Stimulated activated CD4-positive, alpha-beta T cell treated with anti-CD3 and anti-CD28 coated beads, Interleukin-4, amount 100 ng/mL, for 48 hours (primary cell): ENCODE measurements around the gene ABI3.
A peak's percentile ranks its signal among the peaks of the same experiment; 100 is the strongest.
"Not testable (repeated sequence)": the region's sequence is repeated elsewhere in the genome, so short reads cannot be mapped to it uniquely, and the experiment has no call there.

Source experiments
- DNase-seq, 2 donors: peaks; one replicate each; pipeline ENCODE4 v3.0.0-alpha.2; 2020; ENCODE audit warnings: low read depth in 2 of 2

Gene ABI3

GRCh38 chr17:49210158-49211029 is at the start of gene ABI3, which contains the start of gene GNGT2:
TSS of gene ABI3 (plus strand) at chr17:49210707. CDS start at chr17:49210725, 18 bp downstream.
TSS of gene GNGT2 (minus strand) at chr17:49210574. CDS start at chr17:49207422, 3,152 bp downstream.
- peak in 1 of 2 donors; percentile 60 for DNase-seq

- no peak for DNase-seq
Measured at GRCh38 chr17:49162866-49163265, 47.6 kb upstream of the ABI3 start.

GRCh38 chr17:49165143-49165542 is 45.4 kb upstream of the ABI3 start:
- DNase-seq, result no peak

- DNase-seq, result no peak
Measured at GRCh38 chr17:49168706-49169105, 41.8 kb upstream of the ABI3 start.

- no peak for DNase-seq
Measured at GRCh38 chr17:49170216-49170615, 40.3 kb upstream of the ABI3 start.

- DNase-seq, result not testable (repeated sequence)
Measured at GRCh38 chr17:49170711-49171110, 39.8 kb upstream of the ABI3 start.

GRCh38 chr17:49175978-49176377 is 34.5 kb upstream of the ABI3 start:
- not testable (repeated sequence) for DNase-seq

GRCh38 chr17:49180303-49180702 is 30.2 kb upstream of the ABI3 start:
- DNase-seq, result peak; percentile 52 to 62

- DNase-seq, result no peak
Measured at GRCh38 chr17:49180998-49181635, 29.4 kb upstream of the ABI3 start.

GRCh38 chr17:49183341-49183740 is 27.2 kb upstream of the ABI3 start:
- no peak for DNase-seq

- DNase-seq, result no peak
Measured at GRCh38 chr17:49183801-49184200, 26.7 kb upstream of the ABI3 start.

- not testable (repeated sequence) for DNase-seq
Measured at GRCh38 chr17:49184522-49184921, 26.0 kb upstream of the ABI3 start.

GRCh38 chr17:49185381-49185780 is 25.1 kb upstream of the ABI3 start:
- not testable (repeated sequence) for DNase-seq

GRCh38 chr17:49187301-49187700 is 23.2 kb upstream of the ABI3 start:
- DNase-seq, result no peak

GRCh38 chr17:49190932-49191331 is 19.6 kb upstream of the ABI3 start:
- DNase-seq, result no peak

GRCh38 chr17:49191409-49191916 is 19.0 kb upstream of the ABI3 start:
- DNase-seq, result no peak

- peak; percentile 83 to 95 for DNase-seq
Measured at GRCh38 chr17:49191917-49192741, 18.4 kb upstream of the ABI3 start.

GRCh38 chr17:49193513-49194296 is 16.8 kb upstream of the ABI3 start:
- no peak for DNase-seq

- no peak for DNase-seq
Measured at GRCh38 chr17:49194297-49194607, 16.3 kb upstream of the ABI3 start.

GRCh38 chr17:49195751-49196150 is 14.8 kb upstream of the ABI3 start:
- no peak for DNase-seq

GRCh38 chr17:49196520-49196919 is 14.0 kb upstream of the ABI3 start:
- DNase-seq, result no peak
